Measurements from ENCODE around the gene SURF6. TPM values are rescaled to one million over a fixed set of nuclear protein-coding genes. Genes with fewer than 3 reads are reported as not detected.

Gene SURF6
- total and polyA plus RNA-seq, 2 experiments from 2014 or later: 17.6 to 27.6 TPM

GRCh38 chr9:133346021-133346785 lies 10.2 kb upstream of the SURF6 start (continued):
- TF ChIP-seq ZNF462 (CRISPR knock-in tag; IDR thresholded peaks at IDR 0.05): no peak
- TF ChIP-seq CTCF (conservative IDR thresholded peaks at IDR 0.05; ENCODE audit: low read depth in 2 of 2): no peak
- TF ChIP-seq EZH2 (IDR thresholded peaks at IDR 0.05; ENCODE audit: low read depth, unreplicated experiment): no peak
- TF ChIP-seq CREB1 (CRISPR knock-in tag; IDR thresholded peaks at IDR 0.05; ENCODE audit: low read depth): no peak
- no peak for TF ChIP-seq ETS1 (IDR thresholded peaks at IDR 0.05)
